Measurements from ENCODE around the gene EXTL1. TPM values are rescaled to one million over a fixed set of nuclear protein-coding genes. Genes with fewer than 3 reads are reported as not detected.

Gene EXTL1
- polyA plus RNA-seq, 1 of the 3 experiments (the other 2 are of a cell fraction): 0.58 TPM

DNA sequence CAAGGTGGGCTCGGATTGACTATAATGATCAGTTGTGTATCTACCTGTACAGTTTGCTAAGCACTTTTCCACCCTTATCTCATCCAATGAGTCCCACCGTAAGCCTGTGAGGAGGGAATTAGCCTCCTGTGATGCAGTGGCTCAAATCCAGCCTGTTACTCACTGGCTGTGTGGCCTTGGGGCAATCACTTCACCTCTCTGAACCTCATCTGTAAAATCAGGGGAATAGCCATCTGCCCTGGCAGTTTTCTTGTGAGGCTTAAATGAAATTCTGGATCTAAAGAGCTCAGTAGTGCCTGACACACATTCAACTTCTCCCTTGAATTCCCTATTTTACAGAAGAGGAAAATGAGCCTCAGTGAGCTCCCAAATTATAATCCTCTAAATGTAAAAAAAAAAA lies 7.4 kb upstream of the EXTL1 start:
- no peak overlapping the region for H3K9ac ChIP-seq
- H3K27me3 ChIP-seq (ENCODE audit: insufficient read depth): no peaks in the 10 kb centered on the region
- H3K27ac ChIP-seq (ENCODE audit: low read depth in 2 of 2, low read length in 1 of 2): no peak overlapping the region
- no peaks in the 10 kb centered on the region for H3F3A ChIP-seq (replicated peaks; ENCODE audit: insufficient read depth)
- ChIA-PET CTCF (interaction anchor here (0.8 to 1.5 kb wide), 2 partner anchors 33 to 131 kb away, joined by 3 to 4 read pairs; no protein-coding TSS in a partner anchor), POLR2A (no interaction called here)
- H3K4me3 ChIP-seq (ENCODE audit: low read depth in 2 of 2, low read length in 1 of 2): no peak overlapping the region
- H2AFZ ChIP-seq (ENCODE audit: low read depth): no peak overlapping the region
- no peaks in the 10 kb centered on the region for H3K36me3 ChIP-seq (replicated peaks in 1 of 2; ENCODE audit: control insufficient read depth in 1 of 2, insufficient read depth in 2 of 2, low read length in 1 of 2)
- H4K20me1 ChIP-seq (ENCODE audit: insufficient read depth): no peaks in the 10 kb centered on the region
- WGBS (ENCODE audit: low lambda C conversion rate): 79% methylated on average over 2 of the region's 2 CpGs
- H3K4me1 ChIP-seq (ENCODE audit: control insufficient read depth in 1 of 2, insufficient read depth in 2 of 2, low read depth in 1 of 2, low read length in 1 of 2): peaks cover 8 to 15% of the 10 kb centered on the region in 2 experiments; a peak in 2 of 4 replicates
- H3K9me2 ChIP-seq: no peaks in the 10 kb centered on the region
- H3K79me2 ChIP-seq (ENCODE audit: insufficient read depth): no peaks in the 10 kb centered on the region
- H3K4me2 ChIP-seq: no peak overlapping the region
- no peaks in the 10 kb centered on the region for H3K9me3 ChIP-seq
- TF ChIP-seq YY1 (IDR thresholded peaks at IDR 0.05; ENCODE audit: low read depth): no peak
- TF ChIP-seq JUND (IDR thresholded peaks at IDR 0.05): no peak
- TF ChIP-seq RXRA (IDR thresholded peaks at IDR 0.05; ENCODE audit: borderline replicate concordance, low read depth): no peak
- TF ChIP-seq, protein P1, sequence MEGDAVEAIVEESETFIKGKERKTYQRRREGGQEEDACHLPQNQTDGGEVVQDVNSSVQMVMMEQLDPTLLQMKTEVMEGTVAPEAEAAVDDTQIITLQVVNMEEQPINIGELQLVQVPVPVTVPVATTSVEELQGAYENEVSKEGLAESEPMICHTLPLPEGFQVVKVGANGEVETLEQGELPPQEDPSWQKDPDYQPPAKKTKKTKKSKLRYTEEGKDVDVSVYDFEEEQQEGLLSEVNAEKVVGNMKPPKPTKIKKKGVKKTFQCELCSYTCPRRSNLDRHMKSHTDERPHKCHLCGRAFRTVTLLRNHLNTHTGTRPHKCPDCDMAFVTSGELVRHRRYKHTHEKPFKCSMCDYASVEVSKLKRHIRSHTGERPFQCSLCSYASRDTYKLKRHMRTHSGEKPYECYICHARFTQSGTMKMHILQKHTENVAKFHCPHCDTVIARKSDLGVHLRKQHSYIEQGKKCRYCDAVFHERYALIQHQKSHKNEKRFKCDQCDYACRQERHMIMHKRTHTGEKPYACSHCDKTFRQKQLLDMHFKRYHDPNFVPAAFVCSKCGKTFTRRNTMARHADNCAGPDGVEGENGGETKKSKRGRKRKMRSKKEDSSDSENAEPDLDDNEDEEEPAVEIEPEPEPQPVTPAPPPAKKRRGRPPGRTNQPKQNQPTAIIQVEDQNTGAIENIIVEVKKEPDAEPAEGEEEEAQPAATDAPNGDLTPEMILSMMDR (IDR thresholded peaks at IDR 0.05): no peak
- TF ChIP-seq GATA2 (CRISPR knock-in tag; IDR thresholded peaks at IDR 0.05): no peak
- no peak for TF ChIP-seq TAF1 (IDR thresholded peaks at IDR 0.05; ENCODE audit: borderline replicate concordance, low read depth, low read length)
- TF ChIP-seq, protein P2, sequence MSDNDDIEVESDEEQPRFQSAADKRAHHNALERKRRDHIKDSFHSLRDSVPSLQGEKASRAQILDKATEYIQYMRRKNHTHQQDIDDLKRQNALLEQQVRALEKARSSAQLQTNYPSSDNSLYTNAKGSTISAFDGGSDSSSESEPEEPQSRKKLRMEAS (IDR thresholded peaks at IDR 0.05; ENCODE audit: low read depth): no peak
- TF ChIP-seq TCF12 (IDR thresholded peaks at IDR 0.05): no peak
- no peak for TF ChIP-seq NRF1 (IDR thresholded peaks at IDR 0.05; ENCODE audit: low read depth, low read length)
- no peak for TF ChIP-seq MXI1 (IDR thresholded peaks at IDR 0.05; ENCODE audit: low read depth, low read length)
- TF ChIP-seq, protein P3, sequence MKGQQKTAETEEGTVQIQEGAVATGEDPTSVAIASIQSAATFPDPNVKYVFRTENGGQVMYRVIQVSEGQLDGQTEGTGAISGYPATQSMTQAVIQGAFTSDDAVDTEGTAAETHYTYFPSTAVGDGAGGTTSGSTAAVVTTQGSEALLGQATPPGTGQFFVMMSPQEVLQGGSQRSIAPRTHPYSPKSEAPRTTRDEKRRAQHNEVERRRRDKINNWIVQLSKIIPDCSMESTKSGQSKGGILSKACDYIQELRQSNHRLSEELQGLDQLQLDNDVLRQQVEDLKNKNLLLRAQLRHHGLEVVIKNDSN (IDR thresholded peaks at IDR 0.05; ENCODE audit: borderline replicate concordance, low read depth): no peak
- no peak for TF ChIP-seq SMC3 (IDR thresholded peaks at IDR 0.05; ENCODE audit: low read depth, low read length)
- TF ChIP-seq, protein P4, sequence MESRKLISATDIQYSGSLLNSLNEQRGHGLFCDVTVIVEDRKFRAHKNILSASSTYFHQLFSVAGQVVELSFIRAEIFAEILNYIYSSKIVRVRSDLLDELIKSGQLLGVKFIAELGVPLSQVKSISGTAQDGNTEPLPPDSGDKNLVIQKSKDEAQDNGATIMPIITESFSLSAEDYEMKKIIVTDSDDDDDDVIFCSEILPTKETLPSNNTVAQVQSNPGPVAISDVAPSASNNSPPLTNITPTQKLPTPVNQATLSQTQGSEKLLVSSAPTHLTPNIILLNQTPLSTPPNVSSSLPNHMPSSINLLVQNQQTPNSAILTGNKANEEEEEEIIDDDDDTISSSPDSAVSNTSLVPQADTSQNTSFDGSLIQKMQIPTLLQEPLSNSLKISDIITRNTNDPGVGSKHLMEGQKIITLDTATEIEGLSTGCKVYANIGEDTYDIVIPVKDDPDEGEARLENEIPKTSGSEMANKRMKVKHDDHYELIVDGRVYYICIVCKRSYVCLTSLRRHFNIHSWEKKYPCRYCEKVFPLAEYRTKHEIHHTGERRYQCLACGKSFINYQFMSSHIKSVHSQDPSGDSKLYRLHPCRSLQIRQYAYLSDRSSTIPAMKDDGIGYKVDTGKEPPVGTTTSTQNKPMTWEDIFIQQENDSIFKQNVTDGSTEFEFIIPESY (IDR thresholded peaks at IDR 0.05; ENCODE audit: borderline replicate concordance, low read depth): no peak
- TF ChIP-seq, protein P5, sequence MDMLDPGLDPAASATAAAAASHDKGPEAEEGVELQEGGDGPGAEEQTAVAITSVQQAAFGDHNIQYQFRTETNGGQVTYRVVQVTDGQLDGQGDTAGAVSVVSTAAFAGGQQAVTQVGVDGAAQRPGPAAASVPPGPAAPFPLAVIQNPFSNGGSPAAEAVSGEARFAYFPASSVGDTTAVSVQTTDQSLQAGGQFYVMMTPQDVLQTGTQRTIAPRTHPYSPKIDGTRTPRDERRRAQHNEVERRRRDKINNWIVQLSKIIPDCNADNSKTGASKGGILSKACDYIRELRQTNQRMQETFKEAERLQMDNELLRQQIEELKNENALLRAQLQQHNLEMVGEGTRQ (IDR thresholded peaks at IDR 0.05; ENCODE audit: borderline replicate concordance, low read depth, low read length): no peak
- DNase-seq: no peak

Data from SK-N-SH (cell line).